ENCODE data around the gene CTSD. TPM values are rescaled to one million over a fixed set of nuclear protein-coding genes. Genes with fewer than 3 reads are reported as not detected.

CTSD gene
- total and polyA plus RNA-seq, 2 of the 8 experiments (the other 6 are each of a cell fraction or from before 2014, with no cell fraction given), result 169 to 173 TPM

- Histone ChIP-seq H3K27ac (ENCODE audit: low read depth, low read length) (no peak overlapping the region), H3K9me3 (ENCODE audit: insufficient read depth in 2 of 2, low read depth in 1 of 2, low read length in 1 of 2) (no peaks in the 10 kb centered on the region), H3K23ac (ENCODE audit: insufficient read length) (no peak overlapping the region), H3K18ac (ENCODE audit: extremely low read depth, low read length) (no peak overlapping the region), H4K91ac (replicated peaks; ENCODE audit: insufficient read length, low read length) (no peak overlapping the region), H4K8ac (ENCODE audit: extremely low read depth, insufficient read depth, low read length) (0 out of 2 replicates have a peak overlapping the region, but pooled peaks have one; percentile 73), H3K4me2 (ENCODE audit: insufficient read depth in 1 of 2, low read depth in 2 of 2, low read length in 2 of 2) (no peak overlapping the region), H3K14ac (ENCODE audit: insufficient read length) (no peak overlapping the region), H3K4me1 (replicated peaks in 1 of 4; ENCODE audit: control insufficient read depth in 3 of 4, insufficient read depth in 4 of 4, low read length in 3 of 4) (peaks cover 2 to 10% (median 4%) of the 10 kb centered on the region in 4 experiments; a peak in 5 of 7 replicates), H4K20me1 (replicated peaks in 1 of 2; ENCODE audit: control insufficient read depth in 1 of 2, insufficient read depth in 2 of 2, low read length in 2 of 2) (no peaks in the 10 kb centered on the region), H4K5ac (ENCODE audit: insufficient read length, low read depth, low read length) (no peak overlapping the region), H3K4me3 (ENCODE audit: extremely low read depth in 1 of 4, insufficient read depth in 2 of 4, low read depth in 3 of 4, low read length in 4 of 4) (no peak overlapping the region), H2BK5ac (ENCODE audit: low read depth, low read length) (0 out of 2 replicates have a peak overlapping the region, but pooled peaks have one; percentile 10), H2BK120ac (replicated peaks; ENCODE audit: low read depth, low read length) (no peak overlapping the region), H2AK5ac (ENCODE audit: low read depth, low read length) (no peak overlapping the region), H3K9ac (replicated peaks in 1 of 4; ENCODE audit: extremely low read depth in 1 of 4, low read depth in 3 of 4, low read length in 3 of 4) (no peak overlapping the region; a peak in 1 of 7 replicates), H2BK12ac (ENCODE audit: low read depth, low read length) (peak overlapping the region; percentile 53; the same call in 1 of the 2 replicates), H2BK20ac (ENCODE audit: low read length) (peak overlapping the region; percentile 56; the same call in 1 of the 2 replicates), H3K27me3 (replicated peaks in 1 of 4; ENCODE audit: control insufficient read depth in 3 of 4, extremely low read depth in 1 of 4, insufficient read depth in 3 of 4, low read length in 3 of 4) (peaks cover 0 to 3% (median 0%) of the 10 kb centered on the region in 4 experiments; a peak in 2 of 7 replicates), H3K79me2 (ENCODE audit: control insufficient read depth in 1 of 2, insufficient read depth in 2 of 2, low read length in 2 of 2) (no peaks in the 10 kb centered on the region), H3K36me3 (ENCODE audit: control insufficient read depth in 2 of 4, insufficient read depth in 4 of 4, low read length in 3 of 4) (no peaks in the 10 kb centered on the region), H3K56ac (replicated peaks; ENCODE audit: insufficient read length, low read depth, low read length) (no peak overlapping the region), H3K79me1 (ENCODE audit: low read depth, low read length) (no peaks in the 10 kb centered on the region), H2BK15ac (ENCODE audit: low read length) (peak overlapping the region; percentile 18; the same call in 1 of the 2 replicates), H2AFZ (ENCODE audit: low read length) (no peak overlapping the region), H3K23me2 (ENCODE audit: low read depth, low read length) (no peaks in the 10 kb centered on the region), H3K4ac (replicated peaks; ENCODE audit: insufficient read length, low read depth, low read length) (no peak overlapping the region)
- no peak for DNase-seq (ENCODE audit: low read depth in 1 of 2, low spot score in 2 of 2)
- FAIRE-seq, result no peak
- POLR2A ChIA-PET (ENCODE audit: partially characterized antibody), result no interaction called here
- no peak for TF ChIP-seq SAP30 (IDR thresholded peaks at IDR 0.05; ENCODE audit: insufficient read depth, insufficient replicate concordance, low read length)
- TF ChIP-seq, protein P1, sequence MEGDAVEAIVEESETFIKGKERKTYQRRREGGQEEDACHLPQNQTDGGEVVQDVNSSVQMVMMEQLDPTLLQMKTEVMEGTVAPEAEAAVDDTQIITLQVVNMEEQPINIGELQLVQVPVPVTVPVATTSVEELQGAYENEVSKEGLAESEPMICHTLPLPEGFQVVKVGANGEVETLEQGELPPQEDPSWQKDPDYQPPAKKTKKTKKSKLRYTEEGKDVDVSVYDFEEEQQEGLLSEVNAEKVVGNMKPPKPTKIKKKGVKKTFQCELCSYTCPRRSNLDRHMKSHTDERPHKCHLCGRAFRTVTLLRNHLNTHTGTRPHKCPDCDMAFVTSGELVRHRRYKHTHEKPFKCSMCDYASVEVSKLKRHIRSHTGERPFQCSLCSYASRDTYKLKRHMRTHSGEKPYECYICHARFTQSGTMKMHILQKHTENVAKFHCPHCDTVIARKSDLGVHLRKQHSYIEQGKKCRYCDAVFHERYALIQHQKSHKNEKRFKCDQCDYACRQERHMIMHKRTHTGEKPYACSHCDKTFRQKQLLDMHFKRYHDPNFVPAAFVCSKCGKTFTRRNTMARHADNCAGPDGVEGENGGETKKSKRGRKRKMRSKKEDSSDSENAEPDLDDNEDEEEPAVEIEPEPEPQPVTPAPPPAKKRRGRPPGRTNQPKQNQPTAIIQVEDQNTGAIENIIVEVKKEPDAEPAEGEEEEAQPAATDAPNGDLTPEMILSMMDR (IDR thresholded peaks at IDR 0.05; ENCODE audit: control extremely low read depth in 1 of 3, insufficient read depth in 1 of 3, low read depth in 1 of 3, low read length in 3 of 3), result peak in 2 of 3 experiments; percentile 24 to 35; a peak in 2 of 4 replicates
- CTCF ChIA-PET (ENCODE audit: partially characterized antibody), result interaction anchor here (1.1 to 4.2 kb wide), 6 partner anchors 9 to 92 kb away, joined by 3 to 21 read pairs (median 3); no protein-coding TSS in a partner anchor
- 81% methylated on average over 19 of the region's 21 CpGs; no CpG with 5 or more reads in 1 of the 2 experiments for WGBS, 2 experiments (ENCODE audit: extremely low coverage in 1 of 2, insufficient coverage in 1 of 2, insufficient read length in 1 of 2, insufficient replicate concordance in 2 of 2, low coverage in 1 of 2, low lambda C conversion rate in 2 of 2, missing lambda C conversion rate in 1 of 2)
Measured at GRCh38 chr11:1785749-1786413, 22.2 kb upstream of the CTSD start.
